Neuronal stem cell (in vitro differentiated cells): Measurements from ENCODE around the gene KIF6.
A peak's percentile ranks its signal among the peaks of the same experiment; 100 is the strongest.

Experiments used
- DNase-seq: peaks from one replicate; pipeline ENCODE4 v3.0.0-alpha.2; 2013; ENCODE audit warnings: low spot score
- H2AFZ ChIP-seq: one replicate; pipeline ENCODE4 v1.6.1; 2013; ENCODE audit warnings: mild to moderate bottlenecking, low read length, inconsistent platforms
- H2AK5ac ChIP-seq: 2 replicates; pipeline ENCODE4 v1.6.1; 2013; ENCODE audit warnings: low read depth, mild to moderate bottlenecking, inconsistent platforms, low read length, moderate library complexity, mixed read lengths
- H2BK120ac ChIP-seq: 2 replicates; pipeline ENCODE4 v1.6.1; 2013; ENCODE audit warnings: low read depth, mild to moderate bottlenecking, inconsistent platforms, low read length, moderate library complexity, mixed read lengths
- H2BK12ac ChIP-seq: one replicate; pipeline ENCODE4 v1.6.1; 2013; ENCODE audit warnings: low read length, inconsistent platforms
- H2BK15ac ChIP-seq: 2 replicates; pipeline ENCODE4 v1.6.1; 2013; ENCODE audit warnings: mild to moderate bottlenecking, low read length, inconsistent platforms, mixed read lengths
- H2BK5ac ChIP-seq: one replicate; pipeline ENCODE4 v1.6.1; 2013; ENCODE audit warnings: inconsistent platforms, mild to moderate bottlenecking, low read length, moderate library complexity
- H3K14ac ChIP-seq: one replicate; pipeline ENCODE4 v1.6.1; 2013; ENCODE audit warnings: low read length, inconsistent platforms
- H3K18ac ChIP-seq: 2 replicates; pipeline ENCODE4 v1.6.1; 2013; ENCODE audit warnings: low read length, inconsistent platforms
- H3K23ac ChIP-seq: 2 replicates; pipeline ENCODE4 v1.6.1; 2013; ENCODE audit warnings: low read depth, mild to moderate bottlenecking, mixed read lengths, low read length, inconsistent platforms; ENCODE audit not compliant: poor library complexity
- H3K27ac ChIP-seq: replicated peaks from 3 replicates; pipeline ENCODE4 v1.5.1; 2013; ENCODE audit warnings: low read length, inconsistent platforms
- H3K27me3 ChIP-seq, 3 experiments: 2 replicates each; pipeline ENCODE4 v1.6.1; 2013; ENCODE audit warnings: low read length in 3 of 3, mild to moderate bottlenecking in 2 of 3, inconsistent platforms in 1 of 3, low read depth in 1 of 3, mixed read lengths in 1 of 3, moderate library complexity in 1 of 3; ENCODE audit not compliant: control insufficient read depth in 3 of 3, insufficient read depth in 3 of 3
- H3K36me3 ChIP-seq, 2 donors: replicated peaks in 1 of 2; 2 replicates each; pipeline ENCODE4 v1.6.1; 2013; ENCODE audit warnings: low read length in 2 of 2; ENCODE audit not compliant: control insufficient read depth in 2 of 2, insufficient read depth in 2 of 2
- H3K4ac ChIP-seq: 2 replicates; pipeline ENCODE4 v1.6.1; 2013; ENCODE audit warnings: inconsistent platforms, mild to moderate bottlenecking, low read length, moderate library complexity
- H3K4me1 ChIP-seq, 2 donors: 1 replicate in 1 of 2; 2 replicates in 1 of 2; pipeline ENCODE4 v1.6.1; 2013; ENCODE audit warnings: low read length in 2 of 2, low read depth in 1 of 2; ENCODE audit not compliant: control insufficient read depth in 2 of 2, insufficient read depth in 1 of 2
- H3K4me2 ChIP-seq: one replicate; pipeline ENCODE4 v1.6.1; 2013; ENCODE audit warnings: mild to moderate bottlenecking, low read length, inconsistent platforms; ENCODE audit not compliant: insufficient read depth, poor library complexity, severe bottlenecking
- H3K4me3 ChIP-seq, 2 donors: 2 replicates each; pipeline ENCODE4 v1.5.1; 2013; ENCODE audit warnings: low read length in 2 of 2, mild to moderate bottlenecking in 2 of 2, inconsistent platforms in 1 of 2, moderate library complexity in 1 of 2
- H3K79me1 ChIP-seq: one replicate; pipeline ENCODE4 v1.6.1; 2013; ENCODE audit warnings: low read depth, mild to moderate bottlenecking, inconsistent platforms, low read length, moderate library complexity
- H3K9ac ChIP-seq: one replicate; pipeline ENCODE4 v1.6.1; 2013; ENCODE audit warnings: mild to moderate bottlenecking, low read depth, low read length, inconsistent platforms; ENCODE audit not compliant: poor library complexity
- H3K9me3 ChIP-seq, 2 donors: replicated peaks in 1 of 2; 2 replicates each; pipeline versions ENCODE3 to v1.6.1; 2013; ENCODE audit warnings: low read length in 2 of 2, mild to moderate bottlenecking in 2 of 2, inconsistent platforms in 1 of 2, low read depth in 1 of 2, mixed read lengths in 1 of 2, moderate library complexity in 1 of 2; ENCODE audit not compliant: control insufficient read depth in 2 of 2, insufficient read depth in 1 of 2
- H4K8ac ChIP-seq: one replicate; pipeline ENCODE4 v1.6.1; 2013; ENCODE audit warnings: low read depth, mild to moderate bottlenecking, inconsistent platforms, low read length, moderate library complexity
- H4K91ac ChIP-seq: one replicate; pipeline ENCODE4 v1.6.1; 2013; ENCODE audit warnings: low read length, low read depth, mild to moderate bottlenecking, inconsistent platforms; ENCODE audit not compliant: poor library complexity
- WGBS, 2 donors: extraction: QIAGEN DNeasy Blood & Tissue Kit; methylation state at CpG; one replicate each; pipeline ENCODE4 v1.1.7; 2013; ENCODE audit warnings: missing lambda C conversion rate in 2 of 2, mixed read lengths in 1 of 2; ENCODE audit not compliant: insufficient read length in 2 of 2, insufficient replicate concordance in 1 of 2; ENCODE audit errors: extremely low coverage in 2 of 2; 5-methylcytosine and 5-hydroxymethylcytosine counted together

Gene KIF6

DNA sequence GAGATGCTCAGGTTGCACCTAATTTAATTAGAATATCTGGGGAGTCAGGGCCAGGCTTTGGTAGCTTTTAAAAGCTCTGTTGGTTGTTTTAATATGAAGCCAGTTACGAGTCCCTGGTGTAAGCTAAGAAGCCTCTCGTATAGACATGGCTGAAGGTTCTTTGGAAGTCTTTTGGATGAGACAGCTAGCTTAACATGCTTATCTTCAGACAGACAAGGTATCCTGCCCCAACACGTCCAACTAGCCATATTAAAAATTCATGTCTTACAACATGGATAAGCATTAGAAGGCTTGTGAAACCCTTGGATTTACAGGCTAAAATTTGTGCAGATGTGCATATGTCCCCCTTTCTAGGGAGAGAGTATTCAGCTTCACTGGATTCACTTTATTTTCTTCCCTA, 297.1 kb downstream of the KIF6 start:
- no peaks in the 10 kb centered on the region for H3K9me3 ChIP-seq
- no peak overlapping the region for H3K4me3 ChIP-seq
- H3K27me3 ChIP-seq = no peaks in the 10 kb centered on the region
- no peak for DNase-seq
- H3K79me1 ChIP-seq = no peaks in the 10 kb centered on the region
- no peak overlapping the region for H3K23ac ChIP-seq
- no peak overlapping the region for H2AFZ ChIP-seq
- H3K27ac ChIP-seq = no peak overlapping the region
- H3K9ac ChIP-seq = no peak overlapping the region
- no peak overlapping the region for H3K4me2 ChIP-seq
- no peak overlapping the region for H3K18ac ChIP-seq
- no peak overlapping the region for H4K8ac ChIP-seq
- WGBS, 2 donors = no CpG with 5 or more reads among the region's 3 CpGs
- no peak overlapping the region for H4K91ac ChIP-seq
- H2BK5ac ChIP-seq = no peak overlapping the region
- no peak overlapping the region for H2BK120ac ChIP-seq
- H2AK5ac ChIP-seq = no peak overlapping the region
- no peak overlapping the region for H3K14ac ChIP-seq
- H2BK12ac ChIP-seq = no peak overlapping the region
- no peaks in the 10 kb centered on the region for H3K36me3 ChIP-seq
- no peak overlapping the region for H2BK15ac ChIP-seq
- H3K4ac ChIP-seq = no peak overlapping the region
- H3K4me1 ChIP-seq = peaks cover 4 to 5% of the 10 kb centered on the region in 2 donors

DNA sequence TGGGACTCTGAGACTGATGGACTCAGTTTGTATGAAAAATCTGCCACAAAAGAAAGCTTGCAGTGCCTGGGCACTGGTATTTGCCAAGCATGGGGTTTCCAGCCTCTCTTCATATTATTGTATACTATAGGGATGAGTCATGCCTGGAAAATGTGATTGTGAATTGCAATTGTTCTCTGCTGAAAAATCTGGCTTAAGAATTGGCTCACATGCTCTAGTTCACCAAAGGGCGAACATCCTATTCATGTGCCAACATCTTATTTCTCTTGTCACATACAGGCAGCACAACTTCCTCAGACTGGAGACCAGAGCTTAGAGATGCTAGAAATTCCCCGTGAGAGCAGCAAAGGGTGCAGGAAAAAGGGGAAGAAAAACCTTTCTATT, 299.1 kb downstream of the KIF6 start:
- no peak overlapping the region for H2BK12ac ChIP-seq

DNA sequence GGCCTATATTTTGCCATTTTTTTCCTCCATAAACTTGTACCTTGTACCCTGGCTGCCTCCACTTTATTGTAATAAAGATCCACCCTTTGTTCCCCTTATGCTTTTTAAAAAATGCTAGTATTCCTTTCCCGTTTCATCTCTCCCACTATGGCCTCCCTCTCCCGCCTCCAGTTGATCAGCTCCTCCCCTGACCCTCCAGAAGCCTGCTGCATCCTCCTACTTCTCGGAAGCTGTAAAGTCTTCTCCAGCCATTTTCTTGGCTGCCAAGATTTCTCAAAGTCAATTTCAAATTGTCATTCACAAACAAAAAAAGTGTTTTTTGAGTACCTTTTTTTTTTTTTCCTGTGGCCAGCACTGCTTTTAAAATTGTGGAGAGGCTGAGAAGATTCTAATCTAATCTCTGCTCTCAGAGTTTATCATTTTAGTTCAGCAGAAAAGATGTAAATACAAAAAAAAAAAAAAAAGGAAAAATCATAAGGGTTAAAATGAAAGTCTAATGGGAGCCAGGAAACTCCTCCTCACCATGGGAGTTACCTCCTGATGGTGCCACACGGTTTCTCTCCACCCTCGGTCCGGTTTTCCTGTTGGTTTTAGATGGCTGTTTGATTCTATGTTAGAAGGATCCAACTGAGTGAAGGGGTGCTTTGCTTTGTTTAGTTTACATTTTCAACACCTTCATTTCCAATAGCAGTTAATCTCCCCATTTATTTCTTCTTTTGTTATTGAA, 299.7 kb downstream of the KIF6 start:
- Histone ChIP-seq H2BK12ac (no peak overlapping the region), H4K8ac (no peak overlapping the region), H3K23ac (no peak overlapping the region), H3K79me1 (no peaks in the 10 kb centered on the region), H3K4me1 (peaks cover 5 to 6% of the 10 kb centered on the region in 2 donors), H4K91ac (no peak overlapping the region), H3K14ac (no peak overlapping the region), H3K9me3 (no peaks in the 10 kb centered on the region), H3K27me3 (no peaks in the 10 kb centered on the region), H3K27ac (no peak overlapping the region), H2BK5ac (no peak overlapping the region), H3K4me2 (no peak overlapping the region), H3K9ac (no peak overlapping the region), H2BK15ac (no peak overlapping the region), H2AFZ (peak overlapping the region; percentile 8), H3K4me3 (no peak overlapping the region), H3K36me3 (no peaks in the 10 kb centered on the region), H3K4ac (no peak overlapping the region), H3K18ac (no peak overlapping the region), H2BK120ac (no peak overlapping the region), H2AK5ac (no peak overlapping the region)
- no CpG with 5 or more reads among the region's 6 CpGs for WGBS, 2 donors
- no peak for DNase-seq

More for the DNA sequence above, 299.1 kb downstream of the KIF6 start:
- Histone ChIP-seq H3K4me3 (no peak overlapping the region), H2BK120ac (no peak overlapping the region), H3K4me1 (peaks cover 5 to 6% of the 10 kb centered on the region in 2 donors), H3K27ac (no peak overlapping the region), H2BK5ac (no peak overlapping the region), H3K79me1 (no peaks in the 10 kb centered on the region), H2AK5ac (no peak overlapping the region), H4K91ac (no peak overlapping the region), H3K23ac (no peak overlapping the region), H3K36me3 (no peaks in the 10 kb centered on the region), H3K9ac (no peak overlapping the region), H3K4me2 (no peak overlapping the region), H2BK15ac (no peak overlapping the region), H4K8ac (no peak overlapping the region), H3K18ac (no peak overlapping the region), H3K4ac (no peak overlapping the region), H3K14ac (no peak overlapping the region), H3K27me3 (no peaks in the 10 kb centered on the region), H2AFZ (peak overlapping the region; percentile 8), H3K9me3 (no peaks in the 10 kb centered on the region)
- no peak for DNase-seq
- WGBS, 2 donors = no CpG with 5 or more reads among the region's 2 CpGs

DNA sequence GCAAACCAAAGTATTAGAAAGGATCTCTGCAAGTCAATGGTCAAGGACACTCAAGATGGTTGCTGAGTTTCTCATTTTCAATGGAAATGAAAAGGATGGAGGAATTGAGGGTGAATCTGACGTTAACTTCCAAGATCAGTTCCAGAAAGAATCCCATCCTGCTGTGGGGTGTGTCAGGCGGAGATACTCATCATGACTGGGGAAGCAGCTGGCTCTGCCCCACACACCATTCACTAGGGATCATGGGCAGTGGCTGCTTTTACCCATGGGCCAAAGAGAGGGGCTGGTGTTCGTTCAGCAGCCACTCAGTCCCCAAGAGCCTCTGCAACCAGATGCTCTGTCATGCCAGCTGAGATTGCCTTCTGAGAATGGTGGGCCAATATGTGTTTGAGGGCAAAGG, 300.4 kb downstream of the KIF6 start:
- Histone ChIP-seq H3K9ac (no peak overlapping the region), H3K27ac (no peak overlapping the region), H3K36me3 (no peaks in the 10 kb centered on the region), H3K4me1 (peaks cover 5 to 6% of the 10 kb centered on the region in 2 donors), H3K14ac (no peak overlapping the region), H3K18ac (peak overlapping the region; percentile 58), H2BK15ac (no peak overlapping the region), H2BK12ac (no peak overlapping the region), H2AK5ac (no peak overlapping the region), H4K91ac (no peak overlapping the region), H3K23ac (no peak overlapping the region), H3K9me3 (no peaks in the 10 kb centered on the region), H3K4me2 (no peak overlapping the region), H3K79me1 (no peaks in the 10 kb centered on the region), H3K27me3 (no peaks in the 10 kb centered on the region), H3K4me3 (no peak overlapping the region), H4K8ac (no peak overlapping the region), H2BK5ac (no peak overlapping the region), H2AFZ (no peak overlapping the region), H3K4ac (no peak overlapping the region), H2BK120ac (no peak overlapping the region)
- no CpG with 5 or more reads among the region's 3 CpGs for WGBS, 2 donors
- DNase-seq = no peak
